SK-N-SH treated with all-trans-retinoic acid at 6 μM for 48 hours (cell line): Measurements from ENCODE around the gene NANOS1.

ENCODE experiments used
- BACH2 ChIP-seq: fragments of 250-450 bp; sonication (Bioruptor Pico); IDR thresholded peaks from 2 replicates; pipeline ENCODE4 v1.9.0; 2021; ENCODE audit warnings: mild to moderate bottlenecking, borderline replicate concordance
- CSDC2 ChIP-seq: fragments of 250-450 bp; sonication (Bioruptor Pico); IDR thresholded peaks from 2 replicates; pipeline ENCODE4 v1.5.0; 2020; ENCODE audit warnings: mild to moderate bottlenecking, moderate library complexity
- ISL1 ChIP-seq: fragments of 250-450 bp; sonication (Bioruptor Pico); IDR thresholded peaks from 2 replicates; pipeline ENCODE4 v2.1.2; 2022; ENCODE audit warnings: mild to moderate bottlenecking, moderate library complexity
- ZFP3 ChIP-seq: fragments of 250-450 bp; sonication (Bioruptor Pico); IDR thresholded peaks from 2 replicates; pipeline ENCODE4 v1.5.0; 2020; ENCODE audit warnings: mild to moderate bottlenecking, moderate library complexity
- ZNF565 ChIP-seq: fragments of 450-650 bp; formaldehyde crosslinking; conservative IDR thresholded peaks from 2 replicates; pipeline ENCODE4 v1.5.0; 2020; ENCODE audit warnings: low read depth, mild to moderate bottlenecking, moderate library complexity
- TF ChIP-seq, protein P1 (sequence below): fragments of 250-450 bp; sonication (Bioruptor Pico); IDR thresholded peaks from 2 replicates; pipeline ENCODE4 v1.5.1; 2020; ENCODE audit warnings: low read depth, mild to moderate bottlenecking, moderate library complexity

DNA sequence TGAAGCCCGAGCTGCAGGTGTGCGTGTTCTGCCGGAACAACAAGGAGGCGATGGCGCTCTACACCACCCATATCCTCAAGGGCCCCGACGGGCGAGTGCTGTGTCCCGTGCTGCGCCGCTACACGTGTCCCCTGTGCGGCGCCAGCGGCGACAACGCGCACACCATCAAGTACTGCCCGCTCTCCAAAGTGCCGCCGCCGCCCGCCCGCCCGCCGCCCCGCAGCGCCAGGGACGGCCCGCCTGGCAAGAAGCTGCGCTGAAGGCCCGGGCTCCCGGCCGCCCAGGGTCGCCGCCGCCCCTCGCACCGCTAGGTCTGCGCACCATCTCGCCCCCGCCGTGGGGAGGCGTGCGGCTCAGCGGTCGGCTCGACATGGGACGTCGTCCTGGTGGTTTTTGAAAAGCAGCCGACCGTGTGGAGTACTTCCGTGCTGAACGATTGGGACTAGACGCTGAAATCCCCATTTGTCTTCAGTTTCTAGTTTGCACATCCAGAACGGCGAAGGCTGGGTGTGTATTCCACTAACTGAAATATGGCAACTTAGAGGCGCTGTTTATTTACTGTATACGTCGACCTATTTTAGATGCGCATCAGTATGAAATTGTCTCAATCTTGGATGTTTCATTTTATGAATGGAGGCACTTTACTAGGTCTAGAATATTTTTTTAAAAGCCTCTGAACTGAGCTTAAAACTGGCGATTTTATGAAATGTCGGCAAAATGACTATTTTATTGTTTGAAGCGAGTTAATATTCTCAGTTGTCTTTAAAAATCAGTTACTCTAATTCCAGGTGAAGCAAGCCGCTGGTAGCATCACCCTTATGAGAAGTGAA, 1.1 kb downstream of the NANOS1 start:
- TF ChIP-seq ISL1 (CRISPR knock-in tag): no peak
- TF ChIP-seq BACH2 (CRISPR knock-in tag): no peak
- no peak for TF ChIP-seq ZNF565 (CRISPR knock-in tag)
- TF ChIP-seq ZFP3 (CRISPR knock-in tag): no peak
- TF ChIP-seq, protein P1, sequence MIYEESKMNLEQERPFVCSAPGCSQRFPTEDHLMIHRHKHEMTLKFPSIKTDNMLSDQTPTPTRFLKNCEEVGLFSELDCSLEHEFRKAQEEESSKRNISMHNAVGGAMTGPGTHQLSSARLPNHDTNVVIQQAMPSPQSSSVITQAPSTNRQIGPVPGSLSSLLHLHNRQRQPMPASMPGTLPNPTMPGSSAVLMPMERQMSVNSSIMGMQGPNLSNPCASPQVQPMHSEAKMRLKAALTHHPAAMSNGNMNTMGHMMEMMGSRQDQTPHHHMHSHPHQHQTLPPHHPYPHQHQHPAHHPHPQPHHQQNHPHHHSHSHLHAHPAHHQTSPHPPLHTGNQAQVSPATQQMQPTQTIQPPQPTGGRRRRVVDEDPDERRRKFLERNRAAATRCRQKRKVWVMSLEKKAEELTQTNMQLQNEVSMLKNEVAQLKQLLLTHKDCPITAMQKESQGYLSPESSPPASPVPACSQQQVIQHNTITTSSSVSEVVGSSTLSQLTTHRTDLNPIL (CRISPR knock-in tag): no peak
- TF ChIP-seq CSDC2 (CRISPR knock-in tag): no peak
